Mesenchymal stem cell (in vitro differentiated cells and primary cell): ENCODE measurements around the gene UMOD.
A peak's percentile ranks its signal among the peaks of the same experiment; 100 is the strongest.

Experiments
- DNase-seq: peaks from one replicate; pipeline ENCODE4 v3.0.0-alpha.2; 2013
- H2AFZ ChIP-seq: one replicate; pipeline ENCODE4 v1.6.1; 2013; ENCODE audit warnings: low read depth, mild to moderate bottlenecking, control low read depth, inconsistent platforms, low read length, moderate library complexity
- H2AK5ac ChIP-seq: 2 replicates; pipeline ENCODE4 v1.6.1; 2013; ENCODE audit warnings: low read length, moderate library complexity, mild to moderate bottlenecking, inconsistent platforms; ENCODE audit not compliant: severe bottlenecking
- H2BK120ac ChIP-seq: one replicate; pipeline ENCODE4 v1.6.1; 2013; ENCODE audit warnings: low read depth, mild to moderate bottlenecking, inconsistent platforms, low read length, moderate library complexity
- H2BK12ac ChIP-seq, 2 experiments: one replicate each; pipeline ENCODE4 v1.6.1; 2013; ENCODE audit warnings: inconsistent platforms in 2 of 2, low read length in 2 of 2, mild to moderate bottlenecking in 2 of 2, moderate library complexity in 2 of 2, control low read depth in 1 of 2
- H2BK15ac ChIP-seq: one replicate; pipeline ENCODE4 v1.6.1; 2013; ENCODE audit warnings: mild to moderate bottlenecking, low read depth, inconsistent platforms; ENCODE audit not compliant: poor library complexity, severe bottlenecking
- H2BK5ac ChIP-seq: 2 replicates; pipeline ENCODE4 v1.6.1; 2013; ENCODE audit warnings: low read depth, mild to moderate bottlenecking, low read length, control low read depth, inconsistent platforms; ENCODE audit not compliant: poor library complexity, severe bottlenecking
- H3K14ac ChIP-seq, 2 experiments: one replicate each; pipeline ENCODE4 v1.6.1; 2013; ENCODE audit warnings: inconsistent platforms in 2 of 2, low read length in 2 of 2, control low read depth in 1 of 2, mild to moderate bottlenecking in 1 of 2, moderate library complexity in 1 of 2
- H3K18ac ChIP-seq, 2 experiments: one replicate each; pipeline ENCODE4 v1.6.1; 2013; ENCODE audit warnings: inconsistent platforms in 2 of 2, low read length in 2 of 2, control low read depth in 1 of 2, low read depth in 1 of 2, mild to moderate bottlenecking in 1 of 2
- H3K23ac ChIP-seq, 2 experiments: one replicate each; pipeline ENCODE4 v1.6.1; 2013; ENCODE audit warnings: inconsistent platforms in 2 of 2, low read length in 2 of 2, mild to moderate bottlenecking in 2 of 2, moderate library complexity in 2 of 2, control low read depth in 1 of 2
- H3K27ac ChIP-seq: 2 replicates; pipeline ENCODE4 v1.5.1; 2013; ENCODE audit warnings: mild to moderate bottlenecking, moderate library complexity, low read length, control low read depth, inconsistent platforms; ENCODE audit not compliant: poor library complexity, severe bottlenecking
- H3K27me3 ChIP-seq, 2 experiments: 2 replicates each; pipeline versions ENCODE4 v1.6.1 to v1.7.0; 2013; ENCODE audit warnings: low read length in 2 of 2, mild to moderate bottlenecking in 2 of 2, moderate library complexity in 2 of 2, control low read depth in 1 of 2, inconsistent platforms in 1 of 2; ENCODE audit not compliant: control insufficient read depth in 1 of 2, insufficient read depth in 1 of 2
- H3K36me3 ChIP-seq, 2 experiments: 2 replicates each; pipeline versions ENCODE4 v1.6.1 to v1.7.0; 2013; ENCODE audit warnings: low read length in 2 of 2, control low read depth in 1 of 2, inconsistent platforms in 1 of 2, low read depth in 1 of 2, mild to moderate bottlenecking in 1 of 2; ENCODE audit not compliant: insufficient read depth in 2 of 2, control insufficient read depth in 1 of 2
- H3K4ac ChIP-seq, 2 experiments: one replicate each; pipeline ENCODE4 v1.6.1; 2013; ENCODE audit warnings: inconsistent platforms in 2 of 2, low read length in 2 of 2, mild to moderate bottlenecking in 2 of 2, moderate library complexity in 2 of 2, control low read depth in 1 of 2, low read depth in 1 of 2
- H3K4me1 ChIP-seq: 2 replicates; pipeline ENCODE4 v1.6.1; 2013; ENCODE audit warnings: low read depth, low read length, control low read depth; ENCODE audit not compliant: control insufficient read depth, insufficient read depth
- H3K4me2 ChIP-seq: 2 replicates; pipeline ENCODE4 v1.6.1; 2013; ENCODE audit warnings: low read length, mild to moderate bottlenecking, inconsistent platforms; ENCODE audit not compliant: poor library complexity, severe bottlenecking
- H3K4me3 ChIP-seq, 2 experiments: 2 replicates each; pipeline versions ENCODE4 v1.5.1 to v1.7.0; 2013; ENCODE audit warnings: low read length in 2 of 2, mild to moderate bottlenecking in 2 of 2, control low read depth in 1 of 2, low read depth in 1 of 2; ENCODE audit not compliant: insufficient read depth in 1 of 2
- H3K79me1 ChIP-seq: replicated peaks from 2 replicates; pipeline ENCODE4 v1.6.1; 2013; ENCODE audit warnings: mild to moderate bottlenecking, control low read depth, low read length, inconsistent platforms; ENCODE audit not compliant: poor library complexity, severe bottlenecking
- H3K9ac ChIP-seq: 2 replicates; pipeline ENCODE4 v1.7.0; 2013; ENCODE audit warnings: mild to moderate bottlenecking, low read length, moderate library complexity
- H3K9me3 ChIP-seq: 2 replicates; pipeline ENCODE4 v1.7.0; 2013; ENCODE audit warnings: mild to moderate bottlenecking, low read length; ENCODE audit not compliant: control insufficient read depth
- H4K8ac ChIP-seq: one replicate; pipeline ENCODE4 v1.6.1; 2013; ENCODE audit warnings: inconsistent platforms, mild to moderate bottlenecking, low read length, moderate library complexity
- H4K91ac ChIP-seq: one replicate; pipeline ENCODE4 v1.6.1; 2013; ENCODE audit warnings: mild to moderate bottlenecking, low read length, inconsistent platforms
- whole genome bisulfite sequencing: methylation state at CpG from one replicate; pipeline ENCODE4 v1.1.7; 2013; ENCODE audit warnings: mixed read lengths; 5-methylcytosine and 5-hydroxymethylcytosine counted together

UMOD gene

DNA sequence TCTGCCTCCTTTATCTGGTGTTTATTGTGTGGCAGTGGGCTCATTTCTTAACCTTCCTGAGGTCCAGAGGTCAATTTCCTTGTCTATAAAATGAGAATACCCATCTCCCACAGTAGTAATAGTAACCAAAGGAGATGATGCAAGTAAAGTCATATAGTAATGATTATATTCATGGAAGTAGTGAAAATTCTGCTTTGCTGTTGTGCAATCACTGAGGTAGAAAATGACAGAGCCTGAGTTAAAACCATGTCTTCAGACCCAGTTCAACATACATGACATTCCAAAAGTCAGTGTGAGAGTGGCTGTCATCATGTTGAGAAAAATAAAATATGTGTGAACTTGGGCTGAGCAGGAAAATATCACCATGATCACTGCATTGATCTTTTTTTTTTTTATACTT lies 864 bp upstream of the UMOD start:
- Histone ChIP-seq H4K91ac (no peak overlapping the region), H3K23ac (no peak overlapping the region), H3K14ac (no peak overlapping the region), H2BK5ac (no peak overlapping the region), H3K4me2 (no peak overlapping the region), H2AFZ (no peak overlapping the region), H3K4me3 (no peak overlapping the region), H3K36me3 (no peaks in the 10 kb centered on the region), H2AK5ac (no peak overlapping the region), H3K9ac (no peak overlapping the region), H3K79me1 (no peaks in the 10 kb centered on the region), H3K18ac (no peak overlapping the region), H3K4ac (no peak overlapping the region), H3K27me3 (peaks cover 0 to 11% of the 10 kb centered on the region in 2 experiments), H3K27ac (no peak overlapping the region), H3K4me1 (no peaks in the 10 kb centered on the region), H4K8ac (no peak overlapping the region), H3K9me3 (no peaks in the 10 kb centered on the region), H2BK15ac (no peak overlapping the region), H2BK120ac (no peak overlapping the region), H2BK12ac (no peak overlapping the region)
- DNase-seq = no peak

DNA sequence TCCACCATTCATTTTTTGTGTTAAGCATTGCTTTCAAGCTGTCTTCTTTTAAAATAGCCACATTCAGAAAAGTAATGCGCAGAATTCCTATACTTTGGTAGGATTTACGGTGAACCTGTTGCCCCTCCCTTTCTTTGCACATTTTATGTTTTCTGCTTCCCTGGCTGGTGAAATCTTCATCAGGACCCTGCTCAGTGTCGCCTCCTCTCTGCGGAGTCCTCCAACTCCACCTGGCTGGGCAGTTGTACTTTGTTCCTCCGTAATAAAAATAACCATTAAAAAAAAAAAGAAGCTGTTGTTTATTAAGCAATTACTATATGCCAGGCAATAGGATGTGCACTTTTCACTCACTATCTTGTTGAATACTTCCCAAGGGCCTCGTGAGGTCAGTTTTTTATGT lies 2.9 kb downstream of the UMOD start:
- Histone ChIP-seq H2BK15ac (no peak overlapping the region), H3K4me2 (no peak overlapping the region), H3K4me3 (no peak overlapping the region), H3K4ac (no peak overlapping the region), H3K4me1 (no peaks in the 10 kb centered on the region), H3K9ac (no peak overlapping the region), H4K8ac (no peak overlapping the region), H3K18ac (no peak overlapping the region), H3K23ac (no peak overlapping the region), H2BK5ac (no peak overlapping the region), H3K14ac (no peak overlapping the region), H3K27me3 (peaks cover 0 to 11% of the 10 kb centered on the region in 2 experiments), H2AFZ (no peak overlapping the region), H4K91ac (no peak overlapping the region), H2AK5ac (no peak overlapping the region), H3K27ac (no peak overlapping the region), H3K36me3 (no peaks in the 10 kb centered on the region), H2BK12ac (no peak overlapping the region), H2BK120ac (no peak overlapping the region), H3K79me1 (no peaks in the 10 kb centered on the region), H3K9me3 (no peaks in the 10 kb centered on the region)
- WGBS = 74% methylated on average over 5 of the region's 6 CpGs
- no peak for DNase-seq

DNA sequence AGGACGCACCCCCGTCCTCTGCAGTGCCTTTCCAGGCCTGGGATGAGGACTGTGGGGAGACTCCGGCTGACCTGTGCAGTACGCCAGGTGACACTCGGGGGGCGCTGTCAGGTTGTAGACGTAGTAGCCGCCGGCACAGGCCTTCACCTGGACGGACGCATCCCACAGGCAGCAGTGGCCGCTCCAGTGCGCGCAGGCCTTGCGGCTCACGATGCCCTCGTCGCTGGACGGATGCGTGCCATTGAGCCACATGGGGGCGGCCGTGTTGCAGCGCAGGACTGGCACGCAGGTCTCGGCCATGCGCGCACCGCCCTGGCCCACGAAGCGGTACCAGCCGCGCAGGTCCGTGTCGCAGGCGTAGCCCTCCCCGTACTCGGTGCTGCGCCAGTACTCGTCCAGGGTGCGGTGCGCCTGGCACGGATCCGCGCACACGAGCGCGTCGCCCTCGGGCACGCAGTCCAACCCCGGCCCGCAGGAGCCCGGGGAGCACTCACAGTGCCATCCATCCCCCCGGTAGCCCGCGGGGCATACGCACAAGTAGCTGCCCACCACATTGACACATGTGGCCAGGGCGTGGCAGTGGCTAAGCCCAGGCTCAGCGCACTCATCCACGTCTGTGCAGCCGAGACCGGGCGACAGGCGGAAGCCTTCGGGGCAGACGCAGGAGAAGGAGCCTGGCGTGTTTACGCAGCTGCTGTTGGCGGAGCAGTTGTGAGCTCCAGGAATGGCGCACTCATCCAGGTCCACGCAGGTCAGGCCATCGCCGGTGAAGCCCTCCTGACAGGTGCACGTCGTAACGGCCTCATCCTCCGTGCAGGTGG lies 3.9 kb downstream of the UMOD start:
- 82% methylated on average over 77 of the region's 77 CpGs for WGBS

DNA sequence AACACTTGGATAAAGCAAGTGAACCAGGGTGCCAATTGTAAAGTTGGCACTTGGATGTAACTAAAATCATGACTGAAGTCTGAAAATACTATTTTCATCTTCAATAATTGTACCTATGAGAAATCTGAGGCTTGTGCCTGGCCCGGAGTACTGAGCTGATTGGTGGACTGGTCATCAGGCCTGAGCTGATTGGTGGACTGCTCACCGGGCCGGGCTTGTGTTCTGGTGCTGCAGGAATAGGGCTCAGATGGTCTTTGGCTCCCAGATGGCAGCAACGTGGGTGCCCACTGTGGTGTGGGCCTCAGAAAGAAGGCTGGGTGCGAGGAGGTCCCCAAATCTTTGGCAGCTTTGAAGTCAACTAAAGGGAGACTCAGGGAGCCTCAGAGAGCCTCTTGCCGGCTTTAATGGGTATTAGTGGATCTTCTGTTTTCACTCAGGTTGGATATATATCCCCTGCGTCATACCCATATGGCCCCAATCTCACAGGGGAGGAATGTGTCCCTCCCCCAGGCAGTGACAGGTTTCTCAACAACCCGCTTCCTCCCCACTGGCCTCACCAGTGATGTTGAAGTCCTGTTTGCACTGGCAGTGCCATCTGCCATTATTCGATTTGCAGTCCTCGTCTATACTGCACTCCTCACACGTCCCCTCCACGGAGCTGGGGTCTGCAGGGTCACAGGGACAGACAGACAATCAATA lies 4.7 kb downstream of the UMOD start:
- Histone ChIP-seq H3K14ac (no peak overlapping the region), H2BK12ac (no peak overlapping the region), H2AK5ac (no peak overlapping the region), H3K4ac (no peak overlapping the region), H3K4me1 (no peaks in the 10 kb centered on the region), H4K91ac (no peak overlapping the region), H3K4me2 (no peak overlapping the region), H2BK120ac (no peak overlapping the region), H3K9ac (no peak overlapping the region), H2BK5ac (no peak overlapping the region), H4K8ac (no peak overlapping the region), H3K18ac (no peak overlapping the region), H3K27ac (no peak overlapping the region), H3K9me3 (no peaks in the 10 kb centered on the region), H3K4me3 (no peak overlapping the region), H3K36me3 (no peaks in the 10 kb centered on the region), H3K79me1 (no peaks in the 10 kb centered on the region), H3K27me3 (peaks cover 0 to 8% of the 10 kb centered on the region in 2 experiments), H3K23ac (no peak overlapping the region), H2AFZ (no peak overlapping the region), H2BK15ac (no peak overlapping the region)
- DNase-seq = no peak
- WGBS = 71% methylated on average over 12 of the region's 12 CpGs

More for the DNA sequence above, 3.9 kb downstream of the UMOD start:
- Histone ChIP-seq H4K91ac (peak overlapping the region; percentile 22), H2BK120ac (no peak overlapping the region), H2BK5ac (no peak overlapping the region), H3K27ac (no peak overlapping the region), H2BK15ac (no peak overlapping the region), H3K27me3 (peaks cover 0 to 11% of the 10 kb centered on the region in 2 experiments), H3K79me1 (no peaks in the 10 kb centered on the region), H2AK5ac (no peak overlapping the region), H3K4me2 (no peak overlapping the region), H3K18ac (no peak overlapping the region), H2AFZ (no peak overlapping the region), H2BK12ac (no peak overlapping the region), H3K14ac (no peak overlapping the region), H3K4me1 (no peaks in the 10 kb centered on the region), H4K8ac (peak overlapping the region; percentile 37), H3K9me3 (no peaks in the 10 kb centered on the region), H3K36me3 (no peaks in the 10 kb centered on the region), H3K9ac (no peak overlapping the region), H3K4ac (no peak overlapping the region), H3K23ac (no peak overlapping the region), H3K4me3 (peak overlapping the region in 1 of 2 experiments; percentile 19)
- DNase-seq = no peak
